Measurements from ENCODE around the gene CBLB.

The CBLB gene

DNA sequence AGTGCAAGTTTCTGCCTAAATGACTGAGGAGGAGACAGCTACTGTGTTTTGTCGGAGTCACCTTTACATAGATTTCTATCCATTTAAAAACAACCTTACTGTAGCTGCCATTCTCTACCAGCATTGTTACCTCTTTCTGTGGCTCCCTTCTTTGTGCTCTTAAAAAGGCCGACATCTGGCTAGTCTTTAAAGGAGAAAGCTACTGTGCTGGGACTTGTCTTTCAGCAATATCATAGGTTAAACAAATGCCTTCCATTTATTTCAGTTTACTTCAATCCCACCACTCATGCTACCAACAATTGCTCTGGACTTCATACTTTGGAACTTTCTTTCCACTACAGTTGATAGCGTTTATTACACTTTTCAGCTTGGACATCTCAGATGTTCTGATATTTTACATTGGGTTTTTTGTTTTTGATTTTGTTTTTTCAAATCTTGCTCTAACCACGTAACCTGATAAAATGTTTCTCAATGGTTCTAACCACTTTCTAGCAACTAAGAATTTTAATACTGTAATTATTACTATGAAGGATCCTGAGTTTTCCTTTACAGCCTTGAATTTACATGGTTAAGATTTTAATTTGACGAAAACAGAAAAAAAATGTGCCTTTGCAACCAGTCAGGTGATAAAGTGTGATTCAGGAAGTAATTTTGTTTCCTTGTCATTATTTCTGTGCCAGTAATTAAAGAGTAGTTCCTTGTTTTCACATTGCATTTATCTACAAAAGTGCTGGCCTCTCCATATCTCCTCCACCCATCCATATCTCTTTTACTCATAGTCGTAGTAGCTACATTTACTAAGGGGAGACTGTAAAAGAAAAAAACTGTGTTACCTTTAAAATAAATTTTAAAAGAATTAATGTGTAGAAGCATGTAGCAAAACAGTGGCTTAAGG lies 1.3 kb upstream of the CBLB start:
- DNase-seq, result no peak

DNA sequence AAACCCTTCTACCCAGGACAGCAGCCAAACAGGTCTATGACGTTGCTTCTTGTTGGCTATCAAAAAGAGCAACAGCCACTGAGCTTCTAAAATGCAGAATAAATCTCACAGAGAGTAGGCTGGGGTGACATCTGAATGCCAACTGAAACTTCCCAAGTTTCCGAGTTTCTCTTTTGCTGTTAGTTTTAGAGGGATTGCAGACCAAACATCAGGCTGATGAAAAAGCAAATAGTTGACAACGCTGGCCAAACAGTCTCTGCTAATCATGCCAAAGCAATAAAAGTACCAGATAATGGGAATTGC lies 670 bp upstream of the CBLB start:
- DNase-seq, result no peak

- DNase-seq, result no peak
These were observed 426 bp downstream of the CBLB start for GRCh38 chr3:105868431-105868741.

GRCh38 chr3:105867712-105868430 lies 941 bp downstream of the CBLB start:
- DNase-seq, result no peak

DNA sequence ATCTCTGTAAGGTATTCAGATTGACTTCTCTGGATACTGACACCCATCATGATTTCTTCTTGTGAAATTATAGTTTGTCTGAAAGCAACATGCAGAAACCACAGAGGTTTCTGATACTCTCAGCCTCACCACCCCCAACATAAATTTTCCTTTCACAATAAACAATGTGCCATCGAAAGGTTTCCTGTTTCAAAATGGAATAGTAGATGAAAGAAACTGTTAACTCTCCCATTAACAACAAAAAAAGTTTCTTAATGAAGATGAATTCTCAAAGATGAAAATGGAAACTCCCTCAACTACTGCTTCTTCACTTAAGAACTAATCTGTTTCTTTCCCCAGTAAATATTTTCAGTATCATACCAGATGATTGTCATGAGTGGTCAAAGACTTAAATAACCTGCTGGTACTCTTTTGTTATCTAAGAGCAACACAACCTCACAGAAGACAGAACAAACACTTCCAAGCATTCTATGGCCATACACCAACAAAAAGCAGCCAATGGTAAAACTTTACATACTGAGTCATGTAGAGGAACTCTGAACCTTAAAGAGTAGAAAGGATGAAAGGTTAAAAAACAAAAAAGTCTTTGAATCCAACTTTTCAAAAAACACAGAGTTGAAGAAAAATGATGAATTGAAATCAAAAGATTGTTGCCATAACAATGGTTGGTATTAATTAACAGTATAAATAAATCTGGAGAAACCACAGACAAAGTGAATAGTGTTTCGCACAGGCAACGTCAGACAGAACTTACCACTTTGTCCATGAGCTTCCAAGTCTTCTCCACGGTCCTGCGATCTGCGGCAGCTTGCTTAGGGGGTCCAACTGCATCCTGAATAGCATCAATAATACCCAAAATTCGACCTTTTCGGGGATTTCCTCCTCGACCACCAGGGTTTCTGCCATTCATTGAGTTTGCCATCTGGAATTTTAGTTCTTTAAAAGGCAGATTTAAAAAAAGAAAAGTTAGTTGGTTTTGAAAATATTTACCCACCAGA lies 1.9 kb downstream of the CBLB start:
- DNase-seq, result no peak

GRCh38 chr3:105865867-105866350 lies 2.9 kb downstream of the CBLB start:
- DNase-seq, result no peak

DNA sequence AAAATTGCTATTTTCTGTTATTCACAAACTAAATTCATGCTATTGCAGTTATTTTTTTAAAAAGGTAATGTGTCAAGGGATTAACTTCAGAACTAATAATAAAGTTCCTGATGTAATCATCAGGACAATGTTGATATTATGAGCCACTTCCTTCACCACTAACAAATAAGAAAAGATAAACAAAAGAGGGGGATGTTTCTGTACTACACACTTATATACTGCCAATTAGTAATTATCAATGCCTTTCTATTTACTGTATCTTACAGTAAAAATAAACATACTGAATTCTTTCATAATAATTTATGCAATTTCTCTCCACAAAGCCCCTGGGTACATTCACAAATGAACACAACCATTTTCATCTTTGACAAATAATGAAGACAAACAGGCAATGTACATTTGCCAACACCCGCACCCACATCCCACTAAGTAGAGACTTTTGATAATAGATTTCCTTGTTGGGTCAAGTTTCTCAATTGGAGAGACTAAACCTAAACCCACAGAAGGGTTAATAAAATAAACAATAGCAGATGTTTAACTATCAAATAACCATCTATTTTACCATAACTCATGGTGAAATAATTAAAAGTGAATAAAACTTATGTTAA lies 3.7 kb downstream of the CBLB start:
- no peak for DNase-seq

GRCh38 chr3:105864212-105864611 lies 4.6 kb downstream of the CBLB start:
- no peak for DNase-seq

- no peak for DNase-seq
These were observed 5.2 kb downstream of the CBLB start for GRCh38 chr3:105863608-105864007.

DNA sequence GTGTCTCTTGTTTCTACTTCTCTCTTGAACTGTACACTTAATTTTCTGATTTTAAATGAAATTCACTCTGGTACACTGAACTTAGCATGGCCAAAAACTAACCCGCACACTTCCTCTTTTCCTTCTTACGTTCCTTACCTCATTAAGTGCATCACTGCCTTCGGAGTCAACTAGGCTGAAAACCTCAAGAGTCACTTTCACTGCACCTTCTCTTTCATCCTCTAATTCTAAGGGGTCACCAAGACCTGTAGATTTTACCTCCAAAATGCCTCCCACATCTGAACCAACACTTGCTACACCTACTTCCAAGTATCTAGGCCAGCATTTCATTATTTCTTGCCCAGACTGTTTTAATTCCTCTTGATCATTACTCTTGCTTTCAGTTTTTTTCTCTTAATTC lies 6.6 kb downstream of the CBLB start:
- no peak for DNase-seq

DNA sequence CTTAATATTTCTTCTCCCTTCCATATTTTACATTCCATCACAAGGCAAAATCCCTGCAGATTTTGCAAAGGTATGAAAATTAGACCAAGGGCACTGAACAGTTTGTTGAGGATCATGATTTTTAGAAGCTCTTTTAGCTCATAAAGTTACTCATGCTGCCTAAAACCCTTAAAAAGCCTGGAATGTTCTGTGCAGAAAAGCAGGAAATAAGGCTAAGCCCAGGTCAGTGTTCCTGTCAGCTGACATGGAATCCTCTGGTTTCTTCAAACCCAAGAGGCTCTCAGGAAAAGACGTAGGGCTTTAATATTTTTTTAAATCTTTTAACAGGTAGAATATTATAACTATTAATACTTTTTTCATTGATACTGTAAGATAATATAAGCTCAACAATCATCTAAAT lies 8.2 kb downstream of the CBLB start:
- no peak for DNase-seq

DNA sequence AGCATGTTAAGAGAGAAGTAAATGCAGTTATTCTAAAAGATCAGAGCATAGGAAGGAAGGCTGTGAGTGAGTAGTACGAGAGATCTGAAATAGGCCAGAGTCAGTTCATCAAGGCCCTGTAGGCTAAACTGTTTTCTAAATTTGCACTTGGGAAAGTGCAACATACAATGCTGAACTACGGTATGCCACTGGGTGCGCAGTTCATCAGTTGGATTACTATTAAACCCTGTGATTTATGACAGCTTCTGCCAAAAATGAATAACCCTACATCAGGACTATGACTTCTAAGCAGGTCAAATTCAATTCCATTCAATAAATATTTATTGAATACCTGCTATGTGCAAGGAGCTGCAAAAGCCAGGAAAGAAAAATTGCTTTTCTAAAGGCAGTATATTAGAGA lies 10.8 kb downstream of the CBLB start:
- DNase-seq, result no peak

- DNase-seq, result no peak
These were observed 11.2 kb downstream of the CBLB start for GRCh38 chr3:105857601-105858000.

DNA sequence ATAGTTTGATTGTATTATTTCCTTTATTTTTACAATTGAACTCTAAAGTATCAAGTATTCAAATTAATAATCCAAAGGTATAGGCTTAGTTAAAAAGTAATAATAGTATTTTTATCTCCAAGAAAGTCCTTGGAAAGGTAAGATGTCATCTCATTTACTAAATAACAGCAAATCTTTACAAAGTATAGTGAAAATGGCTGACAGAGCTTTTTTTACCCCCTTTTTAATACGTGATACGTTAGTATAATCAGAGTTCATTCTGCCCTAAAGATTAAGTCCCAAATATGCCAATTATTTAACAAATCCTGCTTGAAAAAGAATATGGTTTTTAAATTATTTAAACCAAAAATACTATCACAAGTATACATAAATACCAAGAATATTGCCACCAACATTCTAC lies 12.2 kb downstream of the CBLB start:
- DNase-seq, result no peak

DNA sequence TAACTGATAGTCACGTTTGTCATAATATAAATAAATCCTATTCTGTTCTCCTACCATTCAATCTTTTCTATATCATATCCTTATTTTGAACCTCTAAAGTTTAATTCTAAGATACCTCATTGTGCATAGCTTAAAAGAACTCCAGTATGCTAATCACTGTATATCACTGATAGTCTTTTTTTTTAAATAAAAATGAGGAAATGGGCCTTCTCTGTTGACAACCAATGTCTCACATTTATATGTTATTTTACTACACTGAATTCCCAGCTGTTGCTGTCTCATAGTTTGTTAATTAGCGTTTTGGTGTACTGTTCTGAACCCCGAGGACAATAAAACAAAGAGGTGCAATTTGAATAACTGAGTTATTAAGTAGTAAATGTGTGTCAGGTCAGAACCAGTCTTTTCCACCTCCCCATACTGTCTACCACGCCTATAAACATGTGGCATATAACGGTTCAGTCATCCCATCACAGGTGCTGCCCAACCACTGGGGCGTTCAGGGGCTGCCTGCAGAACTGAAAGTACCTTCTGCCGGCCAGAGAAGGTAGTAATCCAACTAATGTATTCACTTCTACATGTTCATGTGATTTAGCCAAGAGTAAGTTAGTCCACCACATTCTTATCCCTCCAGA lies 14.9 kb downstream of the CBLB start:
- DNase-seq, result no peak

DNA sequence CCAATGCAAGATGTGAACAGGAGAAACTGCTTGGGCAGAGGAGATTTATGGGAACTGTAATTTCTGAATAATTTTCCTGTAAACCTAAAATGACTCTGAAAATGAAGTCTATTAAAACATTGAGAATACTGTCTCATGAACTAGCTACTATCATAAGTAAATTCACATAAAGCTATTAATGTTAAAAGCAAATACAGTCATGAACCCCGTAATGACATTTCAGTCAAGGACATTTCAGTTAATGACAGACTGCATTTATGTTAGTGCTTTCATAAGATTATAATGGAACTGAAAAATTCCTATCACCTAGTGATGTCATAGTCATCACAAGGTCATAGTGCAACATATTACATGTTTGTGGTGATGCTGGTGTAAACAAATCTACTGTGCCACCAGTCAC lies 17.2 kb downstream of the CBLB start:
- no peak for DNase-seq

DNA sequence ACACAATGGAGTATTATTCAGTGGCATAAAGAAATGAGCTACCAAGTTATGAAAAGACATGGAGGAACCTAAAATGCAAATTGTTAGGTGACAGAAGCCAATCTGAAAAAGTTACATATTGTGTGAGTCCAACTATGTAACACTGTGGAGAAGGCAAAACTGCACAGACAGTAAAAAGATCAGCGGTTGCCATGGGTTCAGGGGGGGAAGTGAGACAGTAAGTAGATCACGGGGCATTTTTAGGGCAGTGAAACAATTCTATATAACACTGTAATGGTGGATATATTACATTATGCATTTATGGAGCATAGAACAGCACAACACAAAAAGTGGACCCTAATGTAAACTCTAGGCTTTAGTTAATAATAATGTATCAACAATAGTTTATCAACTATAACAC lies 17.6 kb downstream of the CBLB start:
- DNase-seq, result no peak

DNA sequence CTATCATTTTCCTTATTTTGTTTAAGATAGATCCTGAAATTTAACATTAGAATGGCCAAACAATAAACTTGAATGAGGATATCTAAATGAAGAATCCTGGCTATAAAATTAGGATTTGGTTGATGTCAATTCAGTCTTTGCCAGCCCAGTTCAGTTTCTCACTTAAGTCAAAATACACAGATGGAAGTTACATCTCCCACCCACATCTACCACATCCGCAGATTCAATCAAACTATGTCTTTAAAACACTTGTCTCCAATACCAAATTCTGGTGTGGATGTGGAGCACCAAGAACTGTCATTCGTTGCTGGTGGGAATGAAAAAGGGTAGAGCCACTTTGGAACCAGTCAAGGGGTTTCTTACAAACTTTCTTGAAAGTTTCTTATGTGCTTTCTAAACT lies 18.2 kb downstream of the CBLB start:
- DNase-seq, result no peak

- DNase-seq, result no peak
These were observed 20.0 kb downstream of the CBLB start for GRCh38 chr3:105848821-105849220.

DNA sequence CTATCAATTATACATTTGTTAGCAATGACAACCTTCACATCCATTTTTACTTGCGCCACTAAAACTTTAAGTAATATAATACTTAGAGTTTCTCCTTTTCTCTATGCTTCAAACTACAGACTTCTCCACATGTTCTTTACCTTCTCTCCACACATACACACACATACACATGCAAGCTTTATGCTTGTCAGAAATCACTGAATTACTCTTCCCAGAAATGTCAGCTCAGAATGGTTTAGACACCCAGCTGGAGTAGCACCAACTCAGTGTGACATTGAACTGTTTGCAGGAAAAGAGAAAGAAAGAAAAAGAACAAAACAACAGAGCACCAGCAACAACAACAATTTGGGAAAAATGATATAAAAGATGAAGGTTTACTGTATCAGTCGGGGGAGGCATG lies 20.9 kb downstream of the CBLB start:
- DNase-seq, result no peak

DNA sequence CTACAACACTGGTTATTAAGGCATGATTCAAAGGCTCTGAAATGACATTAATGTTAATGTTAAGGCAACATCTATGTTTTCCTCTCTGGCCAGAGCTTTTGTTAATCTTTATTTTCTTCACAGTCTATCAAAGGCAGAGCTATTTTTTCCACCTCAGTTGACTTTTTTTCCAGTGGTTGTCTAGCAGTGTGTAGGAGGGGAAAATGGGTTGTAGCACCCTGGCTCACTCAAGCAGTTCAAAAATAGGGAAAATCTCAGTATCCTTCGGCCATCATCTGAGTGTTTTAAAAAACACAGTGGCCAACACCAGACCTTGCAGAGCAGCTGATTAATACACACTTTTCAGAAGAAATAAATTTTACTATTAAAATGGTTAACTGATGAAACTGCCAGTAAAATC lies 21.4 kb downstream of the CBLB start:
- DNase-seq, result no peak

GRCh38 chr3:105846809-105847208 lies 22.0 kb downstream of the CBLB start:
- no peak for DNase-seq

DNA sequence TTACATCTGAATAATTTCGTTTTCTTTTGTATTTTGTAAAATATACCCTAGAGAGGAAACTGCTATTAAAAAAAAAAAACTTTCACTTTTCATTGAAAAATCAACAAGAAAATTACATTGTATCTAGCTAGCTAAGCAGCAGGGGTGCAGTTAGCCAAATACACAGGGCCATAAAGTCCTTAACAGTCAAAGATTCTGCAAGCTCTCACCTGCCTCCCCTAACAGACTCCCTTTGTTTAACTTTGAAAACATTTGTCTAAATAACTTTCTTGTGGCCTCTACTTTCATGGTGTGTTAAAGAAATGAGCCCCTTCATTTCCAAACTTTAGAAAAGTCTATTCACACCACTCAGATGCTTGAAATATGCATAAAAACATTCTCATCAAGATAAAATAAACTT lies 23.3 kb downstream of the CBLB start:
- no peak for DNase-seq

Measured in GDM1 (cell line).